Mesendoderm (in vitro differentiated cells): ENCODE data around the gene SLC37A2.
"Not testable (repeated sequence)": the region's sequence is repeated elsewhere in the genome, so short reads cannot be mapped to it uniquely, and the experiment has no call there.

Experiments used
- DNase-seq: peaks from one replicate; pipeline ENCODE4 v3.0.0; 2013
- H2AK5ac ChIP-seq: 2 replicates; pipeline ENCODE4 v1.6.1; 2013; ENCODE audit warnings: low read length, inconsistent platforms
- H2BK120ac ChIP-seq: 2 replicates; pipeline ENCODE4 v1.6.1; 2013; ENCODE audit warnings: low read depth, mild to moderate bottlenecking, low read length, moderate library complexity, mixed read lengths
- H2BK15ac ChIP-seq: replicated peaks from 2 replicates; pipeline ENCODE4 v1.6.1; 2013; ENCODE audit warnings: low read depth, mild to moderate bottlenecking, moderate library complexity
- H2BK5ac ChIP-seq: 2 replicates; pipeline ENCODE4 v1.6.1; 2013; ENCODE audit warnings: low read length, inconsistent platforms
- H3K18ac ChIP-seq: 2 replicates; pipeline ENCODE4 v1.6.1; 2013; ENCODE audit warnings: mild to moderate bottlenecking, low read length, mixed read lengths
- H3K23ac ChIP-seq: one replicate; pipeline ENCODE4 v1.6.1; 2013; ENCODE audit warnings: low read length
- H3K27ac ChIP-seq: 2 replicates; pipeline ENCODE4 v1.5.1; 2013; ENCODE audit warnings: low read depth, mild to moderate bottlenecking, inconsistent platforms, low read length, moderate library complexity
- H3K27me3 ChIP-seq: 2 replicates; pipeline ENCODE4 v1.6.1; 2013; ENCODE audit warnings: low read length, control low read depth, mild to moderate bottlenecking, inconsistent platforms; ENCODE audit not compliant: insufficient read depth, poor library complexity
- H3K36me3 ChIP-seq: 2 replicates; pipeline ENCODE4 v1.6.1; 2013; ENCODE audit warnings: low read length, inconsistent platforms; ENCODE audit not compliant: control insufficient read depth, insufficient read depth
- H3K4ac ChIP-seq: one replicate; pipeline ENCODE4 v1.6.1; 2013; ENCODE audit warnings: low read depth, mild to moderate bottlenecking, low read length, moderate library complexity
- H3K4me1 ChIP-seq: 2 replicates; pipeline ENCODE4 v1.6.1; 2013; ENCODE audit warnings: low read depth, low read length, inconsistent platforms; ENCODE audit not compliant: control insufficient read depth
- H3K4me2 ChIP-seq: 2 replicates; pipeline ENCODE4 v1.6.1; 2013; ENCODE audit warnings: low read length
- H3K4me3 ChIP-seq: 2 replicates; pipeline ENCODE4 v1.5.1; 2013; ENCODE audit warnings: mild to moderate bottlenecking, low read length
- H3K56ac ChIP-seq: one replicate; pipeline ENCODE4 v1.6.1; 2013; ENCODE audit warnings: low read length
- H3K79me1 ChIP-seq: 2 replicates; pipeline ENCODE4 v1.6.1; 2013; ENCODE audit warnings: low read length, inconsistent platforms
- H3K79me2 ChIP-seq: 2 replicates; pipeline ENCODE4 v1.6.1; 2013; ENCODE audit warnings: mild to moderate bottlenecking, low read length; ENCODE audit not compliant: control insufficient read depth, insufficient read depth
- H3K9ac ChIP-seq: 2 replicates; pipeline ENCODE4 v1.6.1; 2013; ENCODE audit warnings: low read length, inconsistent platforms
- H4K5ac ChIP-seq: one replicate; pipeline ENCODE4 v1.6.1; 2013; ENCODE audit warnings: low read length
- H4K8ac ChIP-seq: one replicate; pipeline ENCODE4 v1.6.1; 2013; ENCODE audit warnings: low read depth, mild to moderate bottlenecking, control low read depth, low read length, moderate library complexity
- WGBS: extraction: QIAGEN DNeasy Blood & Tissue Kit; methylation state at CpG from one replicate; pipeline ENCODE4 v1.1.7; 2013; ENCODE audit warnings: low lambda C conversion rate, missing lambda C conversion rate; ENCODE audit not compliant: insufficient coverage; ENCODE audit errors: extremely low coverage; 5-methylcytosine and 5-hydroxymethylcytosine counted together

SLC37A2 gene

GRCh38 chr11:125086633-125087296 is 23.7 kb downstream of the SLC37A2 start:
- Histone ChIP-seq H2AK5ac (no peak overlapping the region), H3K4me3 (no peak overlapping the region), H3K4ac (no peak overlapping the region), H4K5ac (no peak overlapping the region), H2BK15ac (no peak overlapping the region), H3K27ac (no peak overlapping the region), H3K23ac (no peak overlapping the region), H3K27me3 (no peaks in the 10 kb centered on the region), H2BK5ac (no peak overlapping the region), H3K56ac (no peak overlapping the region), H3K9ac (no peak overlapping the region), H3K79me1 (no peaks in the 10 kb centered on the region), H3K79me2 (no peaks in the 10 kb centered on the region), H3K36me3 (no peaks in the 10 kb centered on the region), H4K8ac (no peak overlapping the region), H3K18ac (no peak overlapping the region), H2BK120ac (no peak overlapping the region), H3K4me1 (peaks cover 4% of the 10 kb centered on the region), H3K4me2 (no peak overlapping the region)
- WGBS: no CpG with 5 or more reads among the region's 14 CpGs
- no peak for DNase-seq

DNA sequence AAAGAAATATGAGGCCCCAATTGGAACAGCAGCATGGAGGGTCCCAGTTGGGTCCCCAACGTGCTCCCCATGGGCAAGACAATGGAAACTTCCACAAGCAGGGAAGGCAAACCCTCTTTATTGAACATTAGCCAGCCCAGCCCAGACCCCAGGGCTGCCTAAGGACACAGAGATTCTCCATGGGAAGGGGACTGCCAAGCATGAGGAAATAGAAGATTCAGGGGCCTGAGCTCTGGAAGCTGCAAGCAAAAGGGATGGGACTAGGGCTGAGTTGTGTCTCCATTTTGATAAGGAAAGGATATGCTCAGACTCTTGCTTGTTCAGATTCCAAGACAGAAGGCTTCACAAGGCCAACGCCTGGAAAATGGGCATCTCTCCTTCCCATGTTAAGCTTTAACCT is 25.0 kb downstream of the SLC37A2 start:
- Histone ChIP-seq H3K18ac (no peak overlapping the region), H2AK5ac (no peak overlapping the region), H4K8ac (no peak overlapping the region), H3K79me2 (no peaks in the 10 kb centered on the region), H3K4me3 (no peak overlapping the region), H3K4me2 (no peak overlapping the region), H3K79me1 (no peaks in the 10 kb centered on the region), H4K5ac (no peak overlapping the region), H3K4me1 (peaks cover 10% of the 10 kb centered on the region), H2BK120ac (no peak overlapping the region), H3K56ac (no peak overlapping the region), H3K9ac (no peak overlapping the region), H3K27ac (no peak overlapping the region), H3K4ac (no peak overlapping the region), H3K36me3 (no peaks in the 10 kb centered on the region), H3K27me3 (no peaks in the 10 kb centered on the region), H2BK5ac (no peak overlapping the region), H3K23ac (no peak overlapping the region), H2BK15ac (no peak overlapping the region)
- DNase-seq: no peak
- no CpG with 5 or more reads among the region's 2 CpGs for WGBS

- DNase-seq: no peak
- Histone ChIP-seq H3K4me2 (no peak overlapping the region), H3K79me2 (no peaks in the 10 kb centered on the region), H3K56ac (no peak overlapping the region), H3K27me3 (no peaks in the 10 kb centered on the region), H3K79me1 (no peaks in the 10 kb centered on the region), H2BK15ac (no peak overlapping the region), H2BK5ac (no peak overlapping the region), H3K4ac (no peak overlapping the region), H2BK120ac (no peak overlapping the region), H3K18ac (no peak overlapping the region), H3K4me3 (no peak overlapping the region), H4K5ac (no peak overlapping the region), H3K23ac (no peak overlapping the region), H3K27ac (no peak overlapping the region), H3K4me1 (peaks cover 10% of the 10 kb centered on the region), H3K36me3 (no peaks in the 10 kb centered on the region), H4K8ac (no peak overlapping the region), H3K9ac (no peak overlapping the region), H2AK5ac (no peak overlapping the region)
- WGBS: no CpG with 5 or more reads among the region's 20 CpGs
These were observed 25.7 kb downstream of the SLC37A2 start for GRCh38 chr11:125088576-125089455.

DNA sequence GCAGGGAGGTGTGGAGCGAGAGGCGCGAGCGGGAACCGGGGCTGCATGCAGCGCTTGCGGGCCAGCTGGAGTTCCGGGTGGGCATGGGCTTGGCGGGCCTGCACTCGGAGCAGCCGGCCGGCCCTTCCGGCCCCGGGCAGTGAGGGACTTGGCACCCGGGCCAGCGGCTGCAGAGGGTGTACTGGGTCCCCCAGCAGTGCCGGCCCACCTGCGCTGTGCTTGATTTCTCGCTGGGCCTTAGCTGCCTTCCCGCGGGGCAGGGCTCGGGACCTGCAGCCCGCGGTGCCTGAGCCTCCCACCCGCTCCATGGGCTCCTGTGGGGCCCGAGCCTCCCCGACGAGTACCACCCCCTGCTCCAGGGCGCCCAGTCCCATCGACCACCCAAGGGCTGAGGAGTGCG is 26.4 kb downstream of the SLC37A2 start:
- not testable (repeated sequence) for H3K4me3 ChIP-seq, H3K79me2 ChIP-seq, H4K8ac ChIP-seq, H3K27ac ChIP-seq, H3K79me1 ChIP-seq, DNase-seq, H2BK120ac ChIP-seq, H2AK5ac ChIP-seq, H2BK5ac ChIP-seq, H3K23ac ChIP-seq, H3K9ac ChIP-seq, H3K27me3 ChIP-seq, H3K4me2 ChIP-seq, H2BK15ac ChIP-seq, H3K4ac ChIP-seq, H3K56ac ChIP-seq, H3K18ac ChIP-seq, H3K36me3 ChIP-seq, H4K5ac ChIP-seq
- H3K4me1 ChIP-seq: peaks cover 10% of the 10 kb centered on the region
- no CpG with 5 or more reads among the region's 31 CpGs for WGBS

- not testable (repeated sequence) for H3K56ac ChIP-seq, H4K8ac ChIP-seq, H4K5ac ChIP-seq, H3K27ac ChIP-seq, H3K79me1 ChIP-seq, H3K79me2 ChIP-seq, H3K36me3 ChIP-seq, H3K4me3 ChIP-seq, H2BK5ac ChIP-seq, H3K27me3 ChIP-seq, H3K18ac ChIP-seq, H3K4ac ChIP-seq, DNase-seq, H3K4me2 ChIP-seq, H2BK15ac ChIP-seq, H2AK5ac ChIP-seq, H3K23ac ChIP-seq, H2BK120ac ChIP-seq, H3K9ac ChIP-seq
- H3K4me1 ChIP-seq: peaks cover 10% of the 10 kb centered on the region
- no CpG with 5 or more reads among the region's 10 CpGs for WGBS
These were observed 27.0 kb downstream of the SLC37A2 start for GRCh38 chr11:125090151-125090550.
